HG03460 (cell line): ENCODE results near the gene INTS4.
"Not testable (repeated sequence)": the region's sequence is repeated elsewhere in the genome, so short reads cannot be mapped to it uniquely, and the experiment has no call there.

ENCODE experiments used
- ATAC-seq: cut with Tn5 transposase; IDR thresholded peaks from one replicate; pipeline ENCODE4 v1.9.1; 2021; ENCODE audit not compliant: unreplicated experiment

INTS4 gene

DNA sequence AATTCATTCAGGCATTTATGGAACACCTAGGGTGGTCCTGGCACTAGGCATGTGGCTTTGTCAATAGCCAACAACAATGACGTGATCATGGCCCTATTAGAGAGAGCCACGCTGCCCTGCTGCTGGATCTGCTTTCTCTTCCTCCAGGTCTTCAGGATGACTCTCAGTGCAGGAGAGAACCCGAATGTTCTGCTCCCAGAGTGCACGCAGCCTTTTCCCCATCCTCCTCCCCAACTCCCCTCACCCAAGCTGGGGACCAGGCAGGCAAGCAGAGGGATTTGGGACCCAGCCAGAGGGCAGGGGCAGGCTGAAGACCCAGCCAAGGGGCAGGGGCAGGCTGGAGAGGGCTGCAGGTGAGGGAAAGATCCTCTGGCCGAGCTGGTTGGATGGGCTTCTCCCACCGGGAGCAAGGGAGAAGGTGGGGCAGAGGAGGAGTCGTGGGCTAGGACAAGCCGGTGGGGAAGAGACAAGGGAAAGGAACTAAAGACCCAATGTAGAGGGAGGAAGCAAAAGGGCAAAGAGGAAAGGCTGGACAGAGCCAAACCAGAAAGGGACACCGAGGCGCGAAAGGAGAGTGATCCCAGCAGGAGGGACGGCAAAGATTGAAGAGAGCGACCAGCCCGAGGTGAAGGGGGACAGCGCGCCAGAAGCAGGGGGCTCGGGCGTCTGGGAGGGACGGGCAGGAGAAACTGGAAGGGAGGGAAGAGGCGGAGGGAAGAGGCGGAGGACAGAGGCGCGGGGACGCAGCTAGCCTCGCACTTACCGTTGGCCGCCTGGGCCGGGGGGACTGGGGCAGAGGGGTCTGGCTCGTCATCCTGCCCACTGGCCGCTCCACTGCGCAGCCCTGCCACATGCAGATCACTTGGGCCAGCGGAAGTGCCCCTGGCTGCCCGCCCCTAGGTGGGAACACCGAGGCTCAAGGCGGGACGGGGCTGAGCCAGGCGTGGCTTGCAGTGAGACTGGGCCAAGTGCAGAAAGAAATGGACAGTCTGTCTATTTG is 28.2 kb upstream of the INTS4 start, which contains the start of gene KCTD14:
KCTD14 (minus strand) TSS at position 880 of the 1,000 bp plus-strand sequence; CDS start at position 853, 27 bp downstream.
- no peak for ATAC-seq

DNA sequence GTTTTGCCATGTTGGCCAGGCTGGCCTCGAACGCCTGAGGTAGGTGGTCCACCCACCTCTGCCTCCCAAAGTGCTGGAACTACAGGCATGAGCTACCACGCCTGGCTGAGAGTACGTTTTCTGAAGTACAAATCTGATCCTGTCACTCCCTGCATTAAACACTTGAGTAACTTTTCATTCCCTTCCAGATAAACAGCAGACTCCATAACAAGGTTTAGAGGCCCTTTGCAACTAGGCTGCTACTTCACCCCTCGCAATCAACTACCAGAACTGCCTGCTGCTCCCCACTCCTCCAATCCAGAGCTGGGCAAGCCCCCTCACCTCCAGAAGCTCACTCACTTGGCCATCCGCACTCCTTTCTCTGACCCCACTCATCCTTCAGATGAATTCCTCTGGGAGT is 27.1 kb upstream of the INTS4 start:
- ATAC-seq = no peak

DNA sequence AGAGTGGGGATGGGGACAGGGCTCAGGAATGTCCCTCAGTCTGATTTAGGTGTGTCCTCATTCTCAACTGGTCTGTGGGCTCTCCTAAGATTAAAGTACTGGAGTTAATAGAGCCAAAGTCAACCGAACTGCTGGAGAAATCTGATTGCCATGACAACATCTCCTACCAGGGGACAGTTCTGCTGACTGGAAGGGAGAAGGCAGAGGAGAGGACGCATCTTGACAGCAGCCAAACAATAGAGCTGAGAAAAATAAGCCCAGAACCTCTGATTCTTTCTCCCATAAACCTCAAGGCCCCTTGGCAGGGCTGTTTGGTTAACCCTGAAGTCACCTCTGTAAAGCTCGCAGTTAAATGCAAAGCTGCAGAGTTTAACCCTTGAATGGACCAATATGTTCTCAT is 25.8 kb upstream of the INTS4 start:
- ATAC-seq = no peak

DNA sequence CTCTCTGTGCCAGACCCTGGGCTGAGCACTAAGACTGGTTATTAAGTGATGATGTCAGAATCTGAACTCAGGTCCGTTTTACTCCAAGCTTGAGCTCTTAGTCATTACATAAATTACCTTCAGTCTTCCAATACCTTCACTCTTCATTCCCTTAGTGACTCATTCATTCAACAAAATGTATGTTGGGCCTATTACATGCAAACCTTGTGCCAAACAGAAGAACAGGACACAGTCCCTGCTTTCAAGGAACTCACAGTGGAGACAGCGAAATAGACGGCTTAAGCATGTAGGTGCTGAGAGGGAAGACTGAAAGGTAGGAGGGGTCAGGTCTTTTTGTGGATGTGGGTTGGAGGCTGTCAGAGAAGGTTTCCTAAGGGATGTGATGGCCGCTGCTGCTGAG is 25.3 kb upstream of the INTS4 start:
- no peak for ATAC-seq

DNA sequence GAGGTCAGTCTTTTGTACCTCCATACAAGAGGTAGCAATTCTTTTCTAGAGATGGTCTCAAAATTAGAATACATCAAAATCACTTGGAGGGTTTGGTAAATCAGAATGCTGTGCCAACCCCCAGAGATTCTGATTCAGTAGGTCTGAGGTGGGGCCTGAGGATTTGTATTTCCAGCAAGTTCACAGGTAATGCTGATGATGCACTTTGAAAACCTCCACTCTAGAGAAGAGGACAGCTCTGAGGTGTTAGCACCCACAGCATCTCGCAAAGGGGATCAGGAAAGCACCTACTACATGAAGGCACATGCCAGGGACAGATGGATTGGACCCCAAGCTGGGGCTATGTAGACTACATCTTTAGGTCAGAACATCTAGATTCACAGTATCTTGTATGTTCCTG is 21.4 kb upstream of the INTS4 start:
- no peak for ATAC-seq

DNA sequence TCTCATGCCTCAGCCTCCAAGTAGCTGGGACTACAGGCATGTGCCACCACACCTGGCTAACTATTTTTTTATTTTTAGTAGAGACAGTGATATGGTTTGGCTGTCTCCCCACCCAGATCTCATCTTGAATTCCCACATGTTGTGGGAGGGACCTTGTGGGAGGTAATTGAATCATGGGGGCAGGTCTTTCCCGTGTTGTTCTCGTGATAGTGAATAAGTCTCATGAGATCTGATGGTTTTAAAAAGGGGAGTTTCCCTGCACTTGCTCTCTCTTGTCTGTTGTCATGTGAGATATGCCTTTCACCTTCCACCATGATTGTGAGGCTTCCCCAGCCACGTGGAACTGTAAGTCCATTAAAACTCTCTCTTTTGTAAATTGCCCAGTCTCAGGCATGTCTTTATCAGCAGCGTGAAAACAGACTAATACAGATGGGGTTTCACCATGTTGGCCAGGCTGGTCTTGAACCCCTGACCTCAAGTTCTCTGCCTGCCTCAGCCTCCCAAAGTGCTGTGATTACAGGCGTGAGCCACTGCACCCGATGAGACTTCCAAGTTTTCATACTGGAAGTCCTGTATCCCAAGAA is 20.6 kb upstream of the INTS4 start:
- not testable (repeated sequence) for ATAC-seq

- no peak for ATAC-seq
Measured at GRCh38 chr11:78011301-78011700, 16.8 kb upstream of the INTS4 start.

GRCh38 chr11:78010755-78011154 is 16.3 kb upstream of the INTS4 start:
- no peak for ATAC-seq

DNA sequence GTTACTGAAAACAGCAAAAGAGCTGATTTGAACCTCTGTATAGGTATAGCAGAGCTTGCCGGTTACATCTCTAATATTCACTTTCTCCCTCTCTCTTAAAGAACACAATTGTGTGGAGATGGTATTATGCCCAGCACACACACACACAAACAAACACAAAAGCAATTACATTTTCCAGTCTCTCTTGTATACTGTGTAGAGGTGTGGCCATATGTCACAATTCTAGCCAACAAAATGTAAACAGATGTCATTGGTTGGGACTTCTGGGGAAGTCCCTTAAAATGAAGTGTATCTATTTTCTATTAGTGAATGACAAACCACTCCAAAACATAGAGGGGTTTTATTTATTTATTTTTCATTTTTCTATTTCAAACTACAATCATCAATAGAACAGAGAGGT is 15.8 kb upstream of the INTS4 start:
- no peak for ATAC-seq

GRCh38 chr11:78009062-78009461 is 14.6 kb upstream of the INTS4 start:
- ATAC-seq = no peak

DNA sequence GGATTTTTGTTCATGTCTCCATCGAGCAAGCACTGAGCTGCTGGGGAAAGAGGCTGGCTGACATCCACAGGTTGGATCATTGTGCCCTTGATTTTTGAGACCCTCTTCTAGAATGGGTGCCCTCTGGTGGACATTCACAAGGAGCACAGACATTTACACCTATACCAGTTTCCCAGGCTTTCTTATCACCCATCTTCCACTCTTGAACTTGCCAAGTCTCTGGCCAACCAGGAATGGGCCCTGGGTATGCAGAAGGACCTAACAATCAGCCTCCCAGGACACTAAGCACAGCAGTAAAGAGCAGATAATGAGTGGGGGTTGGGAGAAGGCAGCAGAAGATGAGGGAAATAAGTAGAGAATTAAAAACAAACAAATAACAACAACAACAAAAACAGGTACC is 5.7 kb upstream of the INTS4 start:
- ATAC-seq = peak; percentile 57

DNA sequence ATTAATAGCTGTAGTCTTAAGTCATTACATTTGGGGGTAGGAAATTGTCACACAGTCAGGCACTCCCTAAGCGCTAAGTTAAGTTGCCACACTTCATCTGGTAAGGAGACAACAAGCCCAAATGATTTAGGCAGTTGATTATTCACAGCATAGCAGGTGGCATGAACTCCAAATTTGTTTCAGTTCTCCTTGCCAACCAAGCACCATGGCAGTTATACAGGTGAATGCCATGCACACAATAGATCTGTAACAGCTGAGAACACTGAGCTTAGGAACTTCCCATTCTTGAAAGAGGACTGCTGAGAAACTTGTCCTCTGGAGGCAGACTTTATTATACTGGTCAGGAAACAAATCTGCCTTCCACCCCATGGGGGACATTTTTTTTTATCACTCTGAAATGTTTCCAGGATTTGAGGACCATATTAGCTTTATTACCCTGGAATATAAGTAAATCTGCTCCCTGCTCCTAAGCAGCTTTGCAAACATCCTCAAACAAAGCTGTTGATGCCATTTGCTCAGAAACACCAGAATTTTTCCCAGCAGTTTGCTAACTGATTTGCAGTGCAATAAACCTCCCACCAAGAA is 5.1 kb upstream of the INTS4 start:
- no peak for ATAC-seq

- ATAC-seq = no peak
Measured at GRCh38 chr11:77993902-77994301, 566 bp downstream of the INTS4 start.

- ATAC-seq = no peak
Measured at GRCh38 chr11:77990981-77991380, 3.5 kb downstream of the INTS4 start.

DNA sequence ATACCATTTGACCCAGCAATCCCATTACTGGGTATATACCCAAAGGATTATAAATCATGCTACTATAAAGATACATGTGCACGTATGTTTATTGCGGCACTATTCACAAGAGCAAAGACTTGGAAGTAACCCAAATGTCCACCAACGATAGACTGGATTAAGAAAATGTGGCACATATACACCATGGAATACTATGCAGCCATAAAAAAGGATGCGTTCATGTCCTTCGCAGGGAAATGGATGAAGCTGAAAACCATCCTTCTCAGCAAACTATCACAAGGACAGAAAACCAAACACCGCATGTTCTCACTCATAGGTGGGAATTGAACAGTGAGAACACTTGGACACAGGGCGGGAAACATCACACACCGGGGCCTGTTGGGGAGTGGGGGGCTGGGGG is 8.0 kb downstream of the INTS4 start:
- not testable (repeated sequence) for ATAC-seq

DNA sequence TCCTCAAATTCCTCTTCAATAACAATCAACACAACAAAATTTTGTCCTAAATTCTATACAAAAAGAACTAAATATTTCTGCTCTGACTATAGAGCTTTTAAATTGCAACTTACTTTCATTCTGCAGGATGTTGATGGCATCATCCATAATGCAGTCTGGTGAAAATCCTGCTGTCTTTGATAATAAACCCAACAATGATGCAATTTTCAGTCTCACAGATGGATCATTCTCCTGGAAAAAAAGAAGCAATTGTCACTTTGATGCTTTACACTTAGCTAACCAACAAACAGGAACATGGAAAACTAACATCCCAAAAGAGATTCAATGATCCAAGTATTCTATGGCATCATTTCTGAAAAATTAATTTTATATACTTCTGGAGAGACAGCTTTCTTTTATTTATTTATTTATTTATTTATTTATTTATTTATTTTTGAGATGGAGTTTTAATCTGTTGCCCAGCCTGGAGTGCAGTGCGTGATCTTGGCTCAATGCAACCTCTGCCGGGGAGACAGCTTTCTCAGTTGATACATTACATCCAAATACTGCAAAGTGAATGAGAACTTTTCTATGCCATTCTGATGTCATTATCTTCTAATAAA is 13.0 kb downstream of the INTS4 start:
- ATAC-seq = no peak

GRCh38 chr11:77968337-77968736 is 26.1 kb downstream of the INTS4 start:
- peak; percentile 89 for ATAC-seq

DNA sequence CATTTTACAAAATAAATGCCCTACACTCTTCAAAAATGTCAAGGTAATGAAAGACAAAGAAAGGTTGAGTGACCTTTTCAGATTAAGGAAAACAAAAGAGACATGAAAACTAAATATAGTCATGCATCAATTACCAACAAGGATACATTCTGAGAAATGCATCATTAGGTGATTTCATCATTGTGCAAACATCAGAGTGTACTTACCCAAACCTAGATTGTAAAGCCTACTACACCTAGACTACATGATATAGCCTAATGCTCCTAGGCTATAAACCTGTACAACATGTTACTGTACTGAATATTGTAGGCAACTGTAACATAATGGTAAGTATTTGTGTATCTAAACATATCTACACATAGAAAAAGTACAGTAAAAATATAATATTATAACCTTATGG is 26.7 kb downstream of the INTS4 start:
- ATAC-seq = no peak

DNA sequence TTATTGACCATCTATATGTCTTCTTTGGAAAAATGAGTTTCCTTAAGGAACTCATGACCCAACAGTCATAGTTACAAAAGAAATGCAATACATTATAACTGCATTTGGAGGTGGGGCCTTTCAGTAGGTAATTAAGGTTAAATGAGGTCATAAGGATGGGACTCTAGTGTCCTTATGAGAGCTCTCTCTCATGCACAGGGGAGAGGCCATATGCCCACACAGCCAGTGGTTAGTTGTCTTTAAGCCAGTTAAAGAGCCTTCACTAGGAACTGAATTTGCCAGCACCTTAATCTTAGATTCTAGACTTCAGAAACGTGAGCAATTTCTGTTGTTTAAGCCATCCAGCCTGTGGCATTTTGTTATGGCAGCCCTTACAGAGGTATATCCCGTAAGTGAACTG is 27.3 kb downstream of the INTS4 start:
- no peak for ATAC-seq

DNA sequence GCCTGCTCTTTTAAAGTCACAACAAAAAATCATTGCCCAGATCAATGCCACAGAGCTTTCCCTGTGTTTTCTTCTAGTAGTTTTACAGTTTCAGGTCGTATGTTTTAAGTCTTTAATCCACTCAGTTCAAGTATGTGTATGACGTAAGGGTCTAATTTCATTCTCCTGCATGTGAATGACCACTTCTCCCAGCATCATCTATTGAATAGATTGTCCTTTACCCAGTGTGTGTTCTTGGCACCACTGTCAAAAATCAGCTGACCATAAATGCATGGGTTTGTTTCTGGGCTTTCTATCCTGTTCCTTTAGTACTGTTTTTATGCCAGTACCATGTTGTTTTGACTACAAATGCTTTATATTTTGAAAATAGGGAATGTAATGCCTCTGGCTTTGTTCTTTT is 28.1 kb downstream of the INTS4 start:
- no peak for ATAC-seq

DNA sequence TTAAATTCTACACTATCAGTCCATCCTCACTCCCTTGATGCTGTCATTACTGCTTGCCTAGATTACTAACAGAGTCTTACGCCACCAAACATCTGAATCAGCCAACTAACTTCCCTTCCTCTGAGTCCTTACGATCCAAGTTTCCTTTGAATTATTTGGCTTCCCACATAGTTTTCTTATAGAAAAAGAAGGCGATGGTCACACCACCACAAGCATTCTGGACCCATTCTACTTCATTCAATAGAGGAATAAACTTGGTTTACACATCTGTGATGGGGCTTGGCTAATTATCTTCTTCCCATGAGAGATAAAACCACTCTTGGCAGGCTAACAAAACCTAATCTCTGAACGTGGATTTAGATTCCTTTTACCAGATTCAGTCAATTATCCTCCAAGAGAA is 35.0 kb downstream of the INTS4 start:
- ATAC-seq = no peak
